Activated T-cell treated with anti-CD3 and anti-CD28 coated beads, Interleukin-2, amount 50 U/mL, for 1 hour (primary cell): ENCODE results near the gene OR5A1.
"Not testable (repeated sequence)": the region's sequence is repeated elsewhere in the genome, so short reads cannot be mapped to it uniquely, and the experiment has no call there.

Experiments used
- DNase-seq: peaks from one replicate; pipeline ENCODE4 v3.0.0-alpha.2; 2020

The OR5A1 gene

DNA sequence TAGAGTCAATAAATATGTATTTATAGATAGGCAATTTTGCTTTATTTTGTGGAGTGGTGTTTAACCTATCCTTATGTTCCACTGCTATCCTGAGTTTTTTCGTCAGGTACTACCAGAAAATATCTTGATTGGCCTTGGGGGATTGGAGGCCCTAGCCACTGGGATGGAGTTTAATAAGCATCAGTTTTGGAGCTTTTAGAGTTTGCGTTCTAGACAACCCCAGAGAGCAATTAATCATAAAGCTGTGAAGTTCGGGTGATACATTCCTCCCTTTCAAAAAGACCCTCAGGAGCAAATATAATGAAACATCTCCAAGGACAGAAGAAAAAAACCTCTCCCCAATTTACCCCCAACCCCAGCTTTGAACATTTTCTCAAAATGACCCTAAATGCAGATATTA, at the start of gene OR5A1:
OR5A1 (plus strand) TSS at position 301 of the 400 bp plus-strand sequence. CDS start 6,700 bp downstream, outside the sequence.
- no peak for DNase-seq

DNA sequence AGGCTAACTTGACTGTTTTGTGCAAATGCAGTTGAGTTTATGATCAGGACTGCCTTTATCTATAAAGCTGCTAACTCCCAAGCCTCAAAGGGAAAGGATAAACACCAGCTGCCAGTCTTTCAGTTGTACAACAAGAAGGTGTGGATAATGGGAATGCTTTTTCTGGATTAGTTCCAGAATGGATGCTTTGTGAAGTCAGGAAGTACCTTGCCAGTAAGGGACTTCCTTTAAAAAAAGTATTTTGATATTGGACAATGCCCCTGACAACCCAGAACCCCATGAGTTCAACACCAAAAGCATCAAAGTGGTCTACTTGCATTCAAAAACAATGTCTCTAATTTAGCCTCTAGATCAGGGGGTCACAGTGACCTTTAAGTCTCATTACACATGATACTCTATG, 42.1 kb upstream of the OR5A1 start:
- DNase-seq, result no peak

DNA sequence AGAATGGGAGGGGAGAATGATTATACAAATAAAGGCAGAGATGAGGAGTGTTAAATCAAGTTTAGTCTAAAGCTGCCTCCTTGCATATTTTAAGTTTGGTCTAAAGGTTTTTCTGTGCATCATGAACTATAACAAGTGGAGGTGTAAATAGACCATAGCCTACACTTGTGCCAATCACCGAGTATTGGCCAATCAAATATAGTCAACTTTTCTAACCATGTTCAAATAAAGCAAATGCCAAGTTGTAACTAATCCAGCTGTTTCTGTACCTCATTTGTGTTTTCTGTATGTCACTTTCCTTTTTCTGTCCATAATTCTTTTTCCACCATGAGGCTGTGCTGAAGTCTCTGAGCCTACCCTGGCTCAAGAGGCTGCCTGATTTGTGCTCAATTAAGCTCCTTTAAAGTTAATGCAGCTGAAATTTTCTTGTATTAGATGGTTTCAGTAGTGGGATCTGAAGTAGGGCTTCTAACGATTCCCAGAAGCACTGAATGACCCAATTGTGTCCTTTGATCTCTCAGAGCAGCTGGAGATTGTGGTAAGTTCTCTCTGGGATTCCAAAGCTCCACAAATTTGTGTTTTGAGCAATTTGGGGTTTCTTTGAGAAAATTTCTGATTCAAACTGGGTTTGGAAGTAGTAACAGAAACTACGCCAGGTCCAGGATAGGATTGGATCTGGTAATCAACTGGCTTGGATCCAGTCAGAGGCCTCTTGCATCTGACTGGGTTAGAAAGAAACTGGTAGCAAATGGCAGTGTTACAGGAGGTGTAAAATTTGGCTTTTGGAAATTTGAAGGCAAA, 35.6 kb upstream of the OR5A1 start:
- DNase-seq, result no peak

DNA sequence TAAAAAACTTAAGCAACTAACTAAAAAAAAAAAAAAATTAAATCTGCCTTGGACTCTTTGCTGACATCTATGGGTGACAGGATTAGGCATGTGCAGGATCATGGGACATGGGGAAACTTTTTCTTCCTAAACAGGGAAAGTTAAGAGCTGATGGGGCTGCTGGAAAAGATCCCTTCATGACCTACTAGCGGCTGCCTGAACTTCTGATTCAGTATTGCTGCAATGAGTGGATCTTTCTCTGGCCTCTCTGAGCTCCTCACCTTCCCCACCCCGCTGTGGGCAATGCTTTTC, 35.1 kb upstream of the OR5A1 start:
- no peak for DNase-seq

DNA sequence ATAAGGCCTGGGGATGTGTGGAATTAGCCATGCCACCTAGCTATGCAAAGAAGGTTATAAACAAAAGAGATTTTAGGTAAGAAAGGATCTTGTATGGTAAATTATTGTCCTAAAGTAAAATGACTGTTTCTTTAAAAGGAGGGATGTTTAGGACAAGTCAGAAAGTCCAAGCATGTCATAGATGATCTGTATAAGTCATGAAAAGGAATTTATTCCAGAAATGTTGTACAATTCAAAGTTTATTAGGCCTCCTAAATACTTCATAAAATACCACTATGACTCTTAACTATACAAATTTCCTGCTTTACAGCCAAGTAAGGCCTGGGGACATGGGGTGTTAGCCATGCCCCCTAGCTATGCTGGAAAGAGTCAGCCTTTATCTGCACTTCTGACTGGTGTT, 32.7 kb upstream of the OR5A1 start:
- DNase-seq, result no peak

DNA sequence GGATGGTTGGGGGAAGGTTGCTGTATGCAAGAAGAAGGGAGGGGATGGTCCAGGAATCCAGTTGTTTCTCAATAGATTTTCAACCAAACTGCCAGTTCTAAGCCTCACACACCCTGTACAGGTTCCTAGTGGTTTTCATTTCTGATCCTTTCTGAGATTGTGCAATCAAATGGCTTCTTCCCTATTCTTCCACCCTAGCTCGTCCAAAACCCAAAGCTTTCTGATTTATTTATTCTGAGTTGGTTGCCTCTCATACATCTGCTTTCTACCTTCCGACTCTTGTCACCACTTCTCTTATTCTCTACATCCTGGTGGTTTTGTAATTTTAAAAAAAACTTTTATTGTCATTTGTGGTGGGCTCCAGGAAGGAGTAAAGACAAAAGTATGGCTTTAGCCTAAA, 22.6 kb upstream of the OR5A1 start:
- DNase-seq, result no peak

DNA sequence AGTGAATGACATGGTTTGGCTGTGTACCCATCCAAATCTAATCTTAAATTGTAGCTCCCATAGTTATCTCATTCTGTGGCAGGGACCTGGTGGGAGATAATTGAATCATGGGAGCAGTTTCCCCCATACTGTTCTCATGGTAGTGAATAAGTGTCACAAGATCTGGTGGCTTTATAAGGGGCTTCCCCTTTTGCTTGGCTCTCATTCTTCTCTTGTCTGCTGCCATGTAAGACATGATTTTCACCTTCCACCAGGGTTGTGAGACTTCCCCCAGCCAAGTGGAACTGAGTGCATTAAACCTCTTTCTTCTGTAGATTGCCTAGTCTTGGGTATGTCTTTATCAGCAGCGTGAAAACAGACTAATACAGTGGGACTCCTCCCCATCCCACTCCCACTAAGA, 21.2 kb upstream of the OR5A1 start:
- no peak for DNase-seq

DNA sequence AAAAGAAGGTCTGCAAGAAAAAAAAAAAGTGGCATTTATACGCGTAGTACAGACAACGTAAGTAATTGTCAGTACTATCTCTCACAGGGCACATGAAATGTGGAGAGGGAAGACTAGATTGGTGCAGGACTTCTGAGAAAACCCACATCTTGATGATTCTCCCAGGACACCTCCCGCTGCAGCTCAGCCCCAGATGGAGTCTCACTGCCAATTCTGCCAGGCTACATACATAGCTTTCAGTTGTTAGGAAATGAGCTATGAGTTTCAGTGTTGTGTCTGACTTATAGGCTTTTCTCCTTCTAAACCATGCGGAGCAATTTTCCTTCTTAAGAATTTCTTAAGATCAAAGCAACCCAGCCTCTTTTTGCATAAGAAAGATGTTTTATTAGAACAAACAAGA, 19.7 kb upstream of the OR5A1 start:
- no peak for DNase-seq

DNA sequence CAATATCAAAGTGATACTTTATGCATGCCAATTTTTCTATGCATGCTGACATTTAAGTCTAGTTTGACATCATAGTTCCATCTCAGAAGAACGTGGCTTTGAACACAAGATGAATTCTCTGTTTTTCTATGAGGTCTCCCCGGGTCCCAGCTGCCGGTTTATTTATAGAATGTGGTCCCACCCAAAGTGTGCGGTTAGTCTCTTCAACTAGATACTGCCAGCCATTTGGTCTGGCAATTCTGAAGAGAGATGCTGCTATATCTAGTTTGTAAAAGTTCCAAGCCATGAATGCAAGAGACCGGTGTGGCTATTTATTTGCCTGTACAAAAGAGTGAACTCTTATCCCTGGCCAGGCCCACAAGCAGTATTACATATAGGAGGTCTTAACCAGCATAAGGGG, 19.2 kb upstream of the OR5A1 start:
- no peak for DNase-seq

DNA sequence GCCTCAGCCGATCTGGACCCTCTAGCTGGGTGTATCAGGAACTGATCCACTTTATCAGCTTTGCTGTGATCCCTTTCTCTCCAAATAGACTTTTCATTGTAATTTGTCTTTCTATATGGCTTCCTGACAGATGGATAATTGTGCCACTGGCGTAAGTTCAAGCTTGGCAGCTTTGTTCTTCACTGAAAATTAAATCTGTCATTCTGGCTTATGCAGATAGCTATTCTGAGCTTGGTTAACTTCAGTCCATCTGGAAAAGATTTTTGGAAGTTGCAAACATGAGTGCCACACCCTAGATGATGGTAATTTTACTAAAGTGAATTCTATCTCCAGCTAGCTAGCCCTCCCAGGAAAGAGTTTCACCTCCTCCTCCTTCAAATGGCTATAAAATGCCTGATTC, 18.1 kb upstream of the OR5A1 start:
- no peak for DNase-seq

DNA sequence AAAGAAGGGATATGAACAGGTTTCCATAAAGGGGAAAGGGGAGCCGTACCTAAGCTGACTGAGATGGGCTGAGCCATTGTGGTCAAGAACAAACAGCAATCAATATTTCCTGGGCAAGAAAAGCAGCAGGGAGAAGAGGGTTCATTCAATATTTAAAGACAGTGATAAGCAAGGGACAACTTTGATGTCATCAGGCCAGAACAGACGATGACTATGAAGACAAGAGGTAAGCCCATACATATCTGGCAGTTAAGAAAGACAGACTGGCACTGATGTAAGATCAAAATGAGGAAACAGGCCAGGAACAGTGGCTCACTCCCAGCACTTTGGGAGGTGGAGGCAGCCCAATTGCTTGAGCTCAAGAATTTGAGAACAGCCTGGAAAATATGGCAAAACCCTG, 12.4 kb upstream of the OR5A1 start:
- no peak for DNase-seq

DNA sequence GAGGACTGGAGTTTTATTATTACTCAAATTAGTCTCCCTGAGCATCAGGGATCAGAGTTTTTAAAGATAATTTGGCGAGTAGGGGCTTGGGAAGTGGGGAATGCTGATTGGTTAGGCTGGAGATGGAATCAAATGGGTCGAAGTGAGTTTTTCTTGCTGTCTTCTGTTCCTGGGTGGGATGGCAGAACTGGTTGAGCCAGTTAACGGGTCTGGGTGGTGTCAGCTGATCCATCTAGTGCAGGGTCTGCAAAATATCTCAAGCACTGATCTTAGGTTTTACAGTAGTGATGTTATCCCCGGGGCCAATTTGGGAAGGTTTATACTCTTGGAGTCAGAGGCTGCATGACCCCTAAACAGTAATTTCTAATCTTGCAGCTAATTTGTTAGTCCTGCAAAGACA, 11.1 kb upstream of the OR5A1 start:
- DNase-seq, result no peak

DNA sequence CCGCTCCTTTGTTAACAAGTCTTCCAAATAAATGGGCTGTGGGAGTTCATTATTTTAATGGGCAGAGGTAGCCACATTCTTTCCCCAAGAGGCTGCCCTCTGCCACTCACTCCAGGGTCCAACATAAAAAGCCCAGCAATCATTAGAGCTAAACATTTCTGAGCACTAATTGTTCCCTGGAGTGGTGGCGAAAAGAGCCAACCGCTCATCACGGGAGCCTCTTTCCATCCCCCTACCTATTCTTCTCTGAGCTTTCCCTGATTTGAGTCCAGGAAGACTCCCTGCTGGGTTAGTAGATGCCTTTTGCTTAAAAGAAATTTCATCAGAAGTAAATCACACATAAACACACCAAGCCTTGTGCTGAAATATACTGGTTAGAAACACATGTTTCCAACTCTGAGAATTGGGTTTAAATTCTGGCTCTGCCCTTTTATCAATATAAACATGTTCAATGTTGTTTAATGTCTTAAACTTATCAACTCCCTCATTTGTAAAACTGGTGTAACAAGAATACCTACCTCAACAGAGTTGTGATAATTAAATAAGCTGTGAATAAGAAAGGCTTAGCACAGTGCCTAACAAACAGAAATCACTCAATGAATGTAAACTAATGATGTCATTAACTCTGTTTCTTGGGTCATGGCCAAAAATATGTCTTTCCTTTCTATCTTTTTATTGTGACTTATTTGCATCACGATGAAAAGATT, 9.8 kb upstream of the OR5A1 start, which contains the start of gene OR5A2:
OR5A2 (minus strand) TSS at position 53 of the 707 bp plus-strand sequence. CDS start 3,460 bp downstream, outside the sequence.
- no peak for DNase-seq

DNA sequence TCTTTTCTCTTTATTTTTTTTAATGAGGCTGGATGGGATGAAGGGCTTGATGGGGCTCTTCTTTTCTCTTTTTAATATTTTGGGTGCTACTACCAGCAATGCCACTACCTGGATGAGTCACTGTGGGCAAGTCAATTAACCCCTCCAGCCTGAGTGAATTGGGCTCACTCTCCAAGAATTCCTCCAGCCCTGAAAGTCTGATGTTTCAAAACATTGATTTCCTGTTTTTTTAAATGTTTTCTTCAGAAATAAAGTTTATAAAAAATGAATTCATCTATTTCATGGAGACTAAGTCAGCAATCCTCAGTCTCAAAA, 9.2 kb upstream of the OR5A1 start:
- DNase-seq, result no peak

DNA sequence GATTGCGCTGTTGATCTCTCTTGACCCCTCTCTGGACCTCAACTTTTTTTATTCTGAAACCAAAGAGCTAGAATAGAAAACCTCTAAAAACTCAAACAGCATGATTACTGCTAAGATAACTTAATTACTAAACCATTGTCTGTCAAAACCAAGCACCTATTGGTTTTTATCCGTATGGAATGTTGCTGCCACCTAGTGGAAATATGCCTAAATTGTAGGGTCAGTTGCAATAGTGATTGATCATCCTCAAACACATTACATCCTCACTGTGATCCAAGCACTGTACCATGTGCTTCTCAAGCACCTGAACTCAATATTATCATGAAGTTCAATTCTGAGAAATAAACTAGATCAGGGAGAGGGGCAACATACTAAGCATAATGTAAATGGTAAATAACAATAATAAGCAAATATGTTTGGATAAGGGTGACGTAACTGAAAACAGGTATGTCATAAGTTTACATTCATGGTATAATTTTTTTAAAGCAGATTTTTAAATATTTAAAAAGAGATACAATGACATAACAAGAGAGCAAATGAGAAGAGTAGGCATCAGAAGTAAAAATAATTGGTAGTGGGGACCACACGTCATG, 6.2 kb upstream of the OR5A1 start:
- DNase-seq, result no peak

DNA sequence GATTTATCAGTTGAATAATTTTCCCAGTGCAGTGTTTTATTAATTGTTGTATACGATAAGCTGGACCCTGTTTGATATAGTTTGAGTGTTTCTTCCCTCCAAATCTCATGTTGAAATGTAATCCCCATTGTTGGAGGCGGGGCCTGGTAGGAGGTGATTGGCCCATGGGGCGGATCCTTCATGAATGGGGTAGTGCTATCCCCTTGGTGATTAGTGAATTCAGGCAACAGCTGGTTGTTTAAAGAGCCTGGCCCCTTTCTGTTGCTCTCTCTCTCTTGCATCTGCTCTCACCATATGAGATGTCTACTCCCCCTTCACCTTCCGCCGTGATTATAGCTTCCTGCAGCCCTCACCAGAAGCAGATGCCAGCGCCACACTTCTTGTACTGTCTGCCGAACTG, 1.5 kb downstream of the OR5A1 start:
- no peak for DNase-seq

DNA sequence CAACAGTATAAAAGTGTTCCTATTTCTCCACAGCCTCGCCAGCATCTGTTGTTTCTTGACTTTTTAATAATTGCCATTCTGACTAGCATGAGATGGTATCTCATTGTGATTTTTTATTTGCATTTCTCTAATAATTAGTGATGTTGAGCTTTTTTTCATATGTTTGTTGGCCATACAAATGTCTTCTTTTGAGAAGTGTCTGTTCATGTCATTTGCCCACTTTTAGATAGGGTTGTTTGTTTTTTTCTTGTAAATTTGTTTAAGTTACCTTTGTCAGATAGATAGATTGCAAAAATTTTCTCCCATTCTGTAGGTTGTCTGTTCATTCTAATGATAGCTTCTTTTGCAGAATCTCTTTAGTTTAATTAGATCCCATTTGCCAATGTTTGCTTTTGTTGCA, 9.4 kb downstream of the OR5A1 start:
- not testable (repeated sequence) for DNase-seq

DNA sequence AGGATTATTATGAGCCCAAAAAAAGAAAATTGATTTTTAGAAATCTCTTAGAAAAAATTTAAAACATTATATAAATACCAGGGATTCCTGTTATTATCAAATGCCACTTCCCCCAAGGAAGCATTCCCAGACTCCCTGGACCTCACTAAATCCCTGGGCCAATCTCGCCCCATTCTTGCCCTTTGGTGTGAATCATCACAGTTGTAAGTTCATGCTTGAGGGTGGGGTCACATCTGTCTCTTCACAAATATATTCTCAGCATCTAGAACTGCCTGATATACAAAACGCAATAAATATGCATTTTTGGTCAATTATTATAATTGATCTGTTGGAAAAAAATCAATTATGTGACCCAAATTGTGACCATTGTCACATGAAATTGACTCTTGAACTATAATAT, 12.2 kb downstream of the OR5A1 start:
- DNase-seq, result no peak

DNA sequence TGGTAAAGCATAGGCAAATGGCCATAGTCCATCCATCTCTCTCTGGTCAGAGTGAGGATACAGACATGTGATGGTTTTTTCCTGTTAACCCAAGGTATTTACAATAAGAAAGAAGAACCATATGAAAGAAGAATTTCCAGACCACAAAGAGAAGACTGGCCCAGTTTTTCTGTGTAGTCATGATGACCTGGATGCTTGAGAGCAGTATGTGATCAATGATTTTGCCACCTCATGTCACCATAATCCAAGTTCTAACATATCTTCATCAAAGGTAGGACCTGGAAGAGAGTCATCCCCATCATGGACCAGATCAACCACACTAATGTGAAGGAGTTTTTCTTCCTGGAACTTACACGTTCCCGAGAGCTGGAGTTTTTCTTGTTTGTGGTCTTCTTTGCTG, 20.4 kb downstream of the OR5A1 start, which contains the start of gene OR4D6:
OR4D6 (plus strand) TSS at position 301 of the 400 bp plus-strand sequence; CDS start at position 301, 0 bp downstream.
- DNase-seq, result no peak

DNA sequence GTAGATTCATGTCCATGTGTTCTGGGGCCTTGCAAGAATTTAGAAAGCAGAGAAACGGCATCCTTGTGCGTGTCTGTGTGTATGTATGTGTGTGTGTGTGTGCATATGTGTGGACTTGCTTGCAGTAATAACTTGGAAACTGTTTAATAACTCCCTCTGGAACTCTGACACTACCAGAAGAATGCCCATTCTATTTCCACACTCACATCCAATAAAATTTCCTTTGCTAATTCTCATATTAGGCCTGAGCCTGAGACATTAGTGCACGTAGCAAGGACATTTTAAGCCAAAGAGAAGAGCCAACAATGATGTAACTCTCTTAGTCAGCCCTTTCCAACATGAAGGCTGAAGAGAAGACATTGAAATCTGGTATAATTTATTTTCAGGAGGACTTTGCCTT, 23.6 kb downstream of the OR5A1 start:
- no peak for DNase-seq

DNA sequence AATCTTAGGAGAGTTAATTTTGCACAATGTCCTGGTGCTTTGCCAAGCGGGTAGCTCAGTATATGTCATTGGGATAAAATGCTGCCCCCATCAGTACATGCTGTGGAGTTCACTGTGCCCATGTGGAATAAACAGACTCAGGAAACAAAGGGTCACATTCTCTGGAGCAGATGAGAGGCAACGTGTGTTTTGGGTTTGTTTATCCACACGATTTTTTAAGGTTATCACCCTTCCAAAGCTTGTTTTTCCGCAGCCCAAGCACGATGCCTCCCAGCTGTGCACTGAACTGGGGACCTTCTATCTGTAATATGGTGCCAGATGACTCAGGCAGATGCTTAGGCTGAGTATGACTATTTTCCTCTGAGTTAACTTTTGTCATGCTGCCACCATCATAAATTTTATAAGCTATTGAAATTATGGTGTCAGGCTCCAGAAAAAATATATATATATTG, 26.9 kb downstream of the OR5A1 start:
- no peak for DNase-seq

DNA sequence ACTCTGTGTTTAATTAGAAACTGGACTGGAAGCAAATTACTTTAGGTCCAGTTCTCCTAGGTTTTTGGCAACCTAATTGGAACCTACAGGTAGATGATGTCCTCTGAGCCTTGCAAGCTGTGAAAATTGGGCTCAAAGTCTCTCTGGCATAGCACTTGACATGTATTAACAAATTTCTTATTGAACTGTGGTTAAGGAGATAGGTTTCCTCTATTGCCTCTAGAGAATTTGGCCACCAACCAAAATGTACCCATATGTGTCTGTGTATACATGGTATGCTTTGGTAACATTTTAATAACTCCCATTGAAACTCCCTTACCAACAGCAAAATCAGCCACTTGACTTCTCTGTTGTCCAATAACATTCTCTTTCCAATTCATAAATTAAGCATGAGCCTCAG, 36.7 kb downstream of the OR5A1 start, which contains the start of gene OR4D10:
OR4D10 (plus strand) TSS at position 301 of the 400 bp plus-strand sequence. CDS start 4,115 bp downstream, outside the sequence.
- DNase-seq, result no peak

DNA sequence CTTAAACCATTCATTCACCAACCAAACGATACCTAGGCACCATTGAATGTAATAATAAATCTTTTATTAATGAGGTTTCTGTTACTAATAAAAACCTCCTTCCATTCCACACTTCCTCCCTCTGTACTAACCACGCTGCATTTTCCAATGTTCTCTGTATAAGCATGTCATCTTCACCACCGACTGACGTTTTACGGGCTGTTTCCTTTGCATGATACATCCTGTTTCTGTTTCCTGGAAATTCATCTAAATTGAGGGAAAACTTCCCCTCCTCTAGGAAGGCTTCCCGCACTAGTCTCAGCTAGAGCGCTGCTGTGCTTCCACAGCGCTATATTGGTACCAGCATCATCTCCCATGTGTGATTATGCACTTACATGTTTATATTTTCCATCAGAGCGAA, 38.9 kb downstream of the OR5A1 start:
- DNase-seq, result no peak

DNA sequence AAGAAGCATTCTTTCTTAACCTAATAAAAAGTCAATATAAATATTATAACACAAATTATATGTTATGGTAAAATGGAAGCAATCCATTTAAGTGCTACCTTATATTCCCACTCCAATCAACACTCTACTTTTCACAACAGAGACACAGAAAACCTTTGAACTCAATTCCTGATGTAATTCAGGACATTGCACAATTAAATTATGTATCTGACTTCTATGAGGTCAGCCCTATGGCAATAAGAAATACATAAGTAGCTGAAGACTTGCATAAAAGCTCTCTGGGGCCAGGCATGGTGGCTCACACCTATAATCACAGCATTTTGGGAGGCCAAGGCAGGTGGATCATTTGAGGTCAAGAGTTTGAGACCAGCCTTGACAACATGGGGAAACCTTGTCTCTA, 43.6 kb downstream of the OR5A1 start:
- DNase-seq, result no peak
